COLO668 (cell line): ENCODE measurements around the gene CHCHD3.
"Not testable (repeated sequence)": the region's sequence is repeated elsewhere in the genome, so short reads cannot be mapped to it uniquely, and the experiment has no call there.

Experiments
- DNase-seq: peaks from one replicate; lab custom pipeline; 2025; ENCODE audit not compliant: unreplicated experiment; lab: John Stamatoyannopoulos, UW

CHCHD3 gene

DNA sequence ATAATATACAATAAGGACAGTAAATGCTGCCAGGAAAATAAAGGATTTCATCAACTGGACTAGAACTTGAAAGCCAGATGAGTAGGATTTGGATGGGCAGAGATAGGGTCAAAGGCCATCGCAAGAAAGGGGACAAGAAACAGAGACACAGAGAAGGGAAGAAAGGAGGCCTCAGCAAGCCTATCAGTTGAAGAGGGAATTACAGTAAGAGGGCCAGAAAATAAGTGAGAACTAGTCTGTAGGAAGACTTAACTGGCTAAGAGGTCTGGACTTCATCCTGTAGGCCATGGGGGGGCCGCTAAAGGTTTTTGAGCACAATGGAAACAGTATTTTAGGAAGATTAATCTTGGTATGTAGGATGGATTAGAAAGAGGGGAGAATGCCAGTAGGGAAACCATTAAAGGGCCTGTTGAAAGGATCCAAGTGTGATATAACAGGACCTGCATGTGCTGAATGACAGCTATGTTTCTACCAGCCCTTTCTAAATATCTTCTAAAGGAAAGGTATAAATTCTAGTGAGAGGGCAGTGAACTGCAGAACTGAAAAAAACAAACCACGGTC lies 174.4 kb downstream of the CHCHD3 start:
- DNase-seq: no peak

DNA sequence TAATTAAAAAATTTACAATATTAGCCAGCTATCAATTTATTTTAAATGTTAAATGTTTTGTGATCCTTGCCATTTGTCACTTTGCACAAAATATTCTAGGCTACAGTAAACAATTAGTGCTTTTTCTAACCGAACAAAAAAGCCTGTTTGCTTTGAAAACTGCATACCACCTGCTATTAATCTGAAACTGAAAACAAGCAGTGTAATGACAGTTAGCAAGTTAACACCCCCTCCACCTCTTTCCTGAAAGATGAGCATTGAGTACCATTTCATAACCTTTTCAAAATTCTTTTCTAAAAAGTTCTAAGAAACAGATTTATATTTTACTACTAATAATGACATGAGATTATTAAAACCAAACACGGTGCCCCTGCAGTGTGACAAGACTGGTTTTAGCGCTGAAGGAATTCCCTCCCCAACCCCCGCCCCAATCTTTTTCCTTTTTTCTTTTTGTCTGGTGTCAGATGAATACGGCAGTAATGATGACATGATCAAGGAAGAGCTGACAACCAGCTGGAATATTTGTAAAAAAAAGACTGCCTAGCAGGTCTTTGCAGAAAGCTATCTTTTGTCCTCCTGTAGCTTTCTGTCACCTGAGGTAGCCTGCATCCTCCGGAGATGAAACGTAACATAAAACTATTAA lies 175.6 kb downstream of the CHCHD3 start:
- DNase-seq: no peak

DNA sequence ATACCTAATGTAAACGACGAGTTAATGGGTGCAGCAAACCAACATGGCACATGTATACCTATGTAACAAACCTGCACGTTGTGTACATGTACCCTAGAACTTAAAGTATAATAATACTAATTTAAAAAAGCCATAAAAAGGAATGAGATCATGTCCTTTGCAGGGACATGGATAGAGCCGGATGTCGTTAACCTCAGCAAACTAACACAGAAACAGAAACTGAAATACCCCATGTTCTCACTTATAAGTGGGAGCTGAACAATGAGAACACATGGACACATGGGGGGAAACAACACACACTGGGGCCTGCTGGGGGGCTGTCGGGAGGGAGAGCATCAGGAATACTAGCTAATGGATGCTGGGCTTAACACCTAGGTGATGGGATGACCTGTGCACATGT lies 176.8 kb downstream of the CHCHD3 start:
- DNase-seq: not testable (repeated sequence)

DNA sequence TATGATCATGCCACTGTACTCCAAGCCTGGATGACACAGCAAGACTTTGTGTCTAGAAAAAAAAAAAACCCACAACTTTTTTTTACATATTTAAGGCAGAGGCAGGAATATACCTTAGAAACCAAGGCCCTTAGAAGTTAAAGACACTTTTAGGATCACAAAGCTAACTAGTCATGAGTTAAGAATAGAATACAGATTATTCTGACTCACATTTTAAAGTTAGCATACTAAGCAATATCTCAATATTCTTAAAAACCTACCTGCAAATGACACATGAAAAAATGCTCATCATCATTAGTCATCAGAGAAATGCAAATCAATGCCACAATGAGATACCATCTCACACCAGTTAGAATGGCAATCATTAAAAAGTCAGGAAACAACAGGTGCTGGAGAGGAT lies 177.7 kb downstream of the CHCHD3 start:
- no peak for DNase-seq

DNA sequence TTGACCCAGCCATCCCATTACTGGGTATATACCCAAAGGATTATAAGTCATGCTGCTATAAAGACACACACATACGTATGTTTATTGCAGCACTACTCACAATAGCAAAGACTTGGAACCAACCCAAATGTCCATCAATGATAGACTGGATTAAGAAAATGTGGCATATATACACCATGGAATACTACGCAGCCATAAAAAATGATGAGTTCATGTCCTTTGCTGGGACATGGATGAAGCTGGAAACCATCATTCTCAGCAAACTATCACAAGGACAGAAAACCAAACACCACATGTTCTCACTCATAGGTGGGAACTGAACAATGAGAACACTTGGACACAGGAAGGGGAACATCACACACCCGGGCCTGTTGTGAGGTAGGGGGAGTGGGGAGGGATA lies 179.6 kb downstream of the CHCHD3 start:
- not testable (repeated sequence) for DNase-seq

DNA sequence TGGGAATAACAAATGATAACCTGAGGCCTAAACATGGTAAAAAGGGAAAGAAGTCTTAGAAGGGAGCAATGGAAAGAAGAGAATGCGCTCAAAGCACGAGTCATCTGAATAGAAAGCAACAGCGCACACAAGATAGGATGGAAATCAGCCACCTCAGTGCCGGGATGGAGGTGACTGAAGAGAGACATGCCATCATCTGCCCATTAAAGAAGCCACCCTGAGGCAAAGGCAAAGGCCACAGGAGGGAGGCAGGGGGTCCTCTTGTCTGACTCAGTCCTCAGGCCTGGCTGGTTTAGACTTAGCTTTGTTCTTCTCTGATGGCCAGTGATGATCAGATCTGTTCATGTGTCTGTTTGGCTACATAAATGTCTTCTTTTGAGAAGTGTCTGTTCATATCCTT lies 180.6 kb downstream of the CHCHD3 start:
- DNase-seq: no peak

DNA sequence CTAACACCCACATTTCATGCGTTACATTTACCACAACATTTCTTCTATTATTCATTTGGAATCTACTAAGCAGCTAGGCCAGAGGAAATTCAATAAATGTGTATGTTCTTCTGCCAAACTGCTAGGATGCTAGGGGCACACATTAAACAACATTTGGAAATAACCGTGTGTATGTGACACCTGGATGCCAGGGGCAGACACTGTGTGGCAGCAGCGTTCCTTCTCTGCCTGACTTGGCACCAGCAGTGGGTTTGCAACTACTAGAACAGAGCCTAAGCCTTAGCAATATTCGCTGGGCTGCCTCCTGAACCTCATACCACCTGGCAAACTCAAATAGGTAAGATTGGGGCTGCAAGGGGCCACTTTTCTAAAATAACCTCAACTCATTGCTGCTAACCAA lies 182.1 kb downstream of the CHCHD3 start:
- no peak for DNase-seq

DNA sequence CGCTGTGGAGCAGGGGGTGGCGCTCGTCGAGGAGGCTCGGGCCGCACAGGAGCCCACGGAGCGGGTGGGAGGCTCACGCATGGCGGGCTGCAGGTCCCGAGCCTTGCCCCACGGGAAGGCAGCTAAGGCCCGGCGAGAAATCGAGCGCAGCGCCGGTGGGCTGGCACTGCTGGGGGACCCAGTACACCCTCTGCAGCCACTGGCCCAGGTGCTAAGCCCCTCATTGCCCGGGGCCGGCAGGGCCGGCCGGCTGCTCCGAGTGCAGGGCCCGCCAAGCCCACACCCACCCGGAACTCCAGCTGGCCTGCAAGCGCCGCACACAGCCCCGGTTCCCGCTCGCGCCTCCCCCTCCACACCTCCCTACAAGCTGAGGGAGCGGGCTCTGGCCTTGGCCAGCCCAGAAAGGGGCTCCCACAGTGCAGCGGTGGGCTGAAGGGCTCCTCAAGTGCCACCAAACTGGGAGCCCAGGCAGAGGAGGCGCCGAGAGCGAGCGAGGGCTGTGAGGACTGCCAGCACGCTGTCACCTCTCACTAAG lies 183.2 kb downstream of the CHCHD3 start:
- DNase-seq: not testable (repeated sequence)

DNA sequence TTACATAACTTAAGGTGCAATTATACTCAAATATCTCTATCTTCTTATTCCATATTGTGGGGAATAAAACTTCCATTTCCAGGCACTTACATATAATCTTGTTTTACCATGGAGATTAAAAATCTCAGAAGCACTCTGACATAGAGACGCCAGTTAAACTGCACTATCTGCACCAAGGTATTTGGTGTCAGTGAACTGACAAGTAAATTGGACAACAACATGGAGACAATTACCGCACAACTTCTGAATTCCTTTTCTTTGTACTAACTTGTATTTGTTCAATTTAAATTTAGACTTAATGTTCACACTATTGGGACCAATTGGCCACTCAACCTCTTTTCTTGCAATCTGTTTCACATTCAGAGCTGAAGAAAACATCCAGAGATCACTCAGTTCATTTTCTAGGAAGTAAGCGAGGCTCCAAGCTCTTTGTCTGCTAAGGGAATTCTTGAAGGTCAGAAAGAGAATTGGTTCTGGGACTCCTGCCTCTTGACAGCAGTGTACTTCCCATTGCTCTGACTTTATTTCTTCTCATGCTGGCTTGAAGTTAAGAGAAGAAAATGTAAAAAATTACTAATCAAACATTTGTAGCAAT lies 184.7 kb downstream of the CHCHD3 start:
- no peak for DNase-seq

DNA sequence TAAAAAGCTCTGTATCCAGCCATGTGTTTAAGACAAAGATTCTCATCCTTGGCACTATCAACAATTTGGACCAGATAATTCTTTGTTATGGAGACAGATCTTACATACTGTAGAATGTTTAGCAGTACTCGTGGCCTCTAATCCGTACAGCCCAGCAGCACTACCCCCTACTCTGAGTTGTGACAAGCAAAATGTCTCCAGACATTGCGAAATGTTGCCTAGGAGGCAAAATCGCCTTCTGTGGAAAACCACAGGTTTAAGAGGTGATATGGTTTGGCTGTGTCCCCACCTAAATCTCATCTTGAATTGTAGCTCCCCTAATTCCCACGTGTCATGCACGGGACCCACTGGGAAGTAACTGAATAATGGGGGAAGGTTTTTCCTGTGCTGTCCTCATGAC lies 186.7 kb downstream of the CHCHD3 start:
- DNase-seq: no peak

DNA sequence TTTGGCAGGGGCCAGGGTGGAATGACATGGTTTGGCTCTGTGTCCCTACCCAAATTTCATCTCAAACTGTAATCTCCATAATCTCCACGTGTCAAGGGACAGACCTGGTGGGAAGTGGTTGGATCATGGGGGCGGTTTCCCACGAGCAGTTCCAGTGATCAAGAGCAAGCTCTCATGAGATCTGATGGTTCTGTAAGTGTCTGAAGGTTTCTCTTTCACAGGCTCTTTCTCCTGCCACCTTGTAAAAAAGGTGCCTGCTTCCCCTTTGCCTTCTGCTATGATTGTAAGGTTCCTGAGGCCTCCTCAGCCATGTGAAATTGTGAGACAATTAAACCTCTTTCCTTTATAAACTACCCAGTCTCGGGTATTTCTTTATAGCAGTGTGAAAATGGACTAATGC lies 188.3 kb downstream of the CHCHD3 start:
- no peak for DNase-seq

DNA sequence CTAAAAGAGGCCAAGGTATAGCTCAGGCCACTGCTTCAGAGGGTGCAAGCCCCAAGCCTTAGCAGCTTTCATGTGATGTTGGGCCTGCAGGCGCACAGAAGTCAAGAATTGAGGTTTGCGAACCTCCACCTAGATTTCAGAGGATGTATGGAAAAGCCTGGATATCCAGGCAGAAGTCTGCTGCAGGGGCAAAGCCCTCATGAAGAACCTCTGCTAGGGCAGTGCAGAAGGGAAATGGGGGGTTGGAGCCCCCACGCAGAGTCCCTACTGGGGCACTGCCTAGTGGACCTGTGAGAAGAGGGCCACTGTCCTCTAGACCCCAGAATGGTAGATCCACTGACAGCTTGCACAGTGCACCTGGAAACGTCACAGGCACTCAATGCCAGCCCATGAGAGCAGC lies 189.1 kb downstream of the CHCHD3 start:
- DNase-seq: not testable (repeated sequence)

DNA sequence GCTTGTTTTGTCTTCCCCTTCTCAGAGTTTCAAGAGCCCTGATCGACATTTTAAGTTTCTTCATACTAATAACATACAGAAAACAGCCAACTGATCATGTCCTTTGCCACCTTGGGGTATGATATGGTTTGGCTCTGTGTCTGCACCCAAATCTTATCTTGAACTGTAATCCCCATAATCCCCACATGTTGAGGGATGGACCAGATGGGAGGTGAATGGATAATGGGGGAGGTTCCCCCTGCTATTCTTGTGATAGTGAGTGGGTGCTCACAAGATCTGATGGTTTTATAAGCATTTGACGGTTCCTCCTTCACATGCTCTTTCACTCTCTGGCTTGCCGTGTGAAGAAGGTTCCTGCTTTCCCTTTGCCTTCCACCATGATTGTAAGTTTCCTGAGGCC lies 190.3 kb downstream of the CHCHD3 start:
- DNase-seq: no peak

DNA sequence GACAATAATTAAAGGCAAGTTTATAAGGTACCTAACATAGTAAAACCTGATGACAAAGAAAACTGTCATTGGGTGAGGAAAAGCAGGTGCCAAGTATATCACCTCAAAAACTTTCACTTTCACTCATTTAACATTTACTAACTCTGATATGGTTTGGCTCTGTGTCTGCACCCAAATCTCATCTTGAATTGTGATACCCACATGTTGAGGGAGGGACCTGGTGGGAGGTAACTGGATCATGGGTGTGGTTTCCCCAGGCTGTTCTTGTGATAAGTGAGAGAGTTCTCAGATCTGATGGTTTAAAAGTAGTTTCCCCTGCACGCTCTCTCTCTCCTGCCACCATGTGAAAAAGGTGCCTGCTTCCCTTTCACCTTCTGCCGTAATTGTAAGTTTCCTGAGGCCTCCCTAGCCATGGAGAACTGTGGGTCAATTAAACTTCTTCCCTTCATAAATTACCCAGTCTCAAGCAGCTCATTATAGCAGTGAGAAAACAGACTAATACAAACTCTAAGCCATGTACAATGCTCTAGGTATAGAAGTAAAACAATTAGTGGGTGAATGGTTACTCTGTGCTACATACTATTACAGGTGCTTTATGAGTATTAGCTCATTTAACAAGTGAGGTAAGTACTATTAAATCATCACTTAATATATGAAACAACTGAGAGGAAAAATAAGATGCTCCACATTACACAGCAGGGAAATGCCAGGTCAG lies 199.0 kb downstream of the CHCHD3 start:
- DNase-seq: no peak

DNA sequence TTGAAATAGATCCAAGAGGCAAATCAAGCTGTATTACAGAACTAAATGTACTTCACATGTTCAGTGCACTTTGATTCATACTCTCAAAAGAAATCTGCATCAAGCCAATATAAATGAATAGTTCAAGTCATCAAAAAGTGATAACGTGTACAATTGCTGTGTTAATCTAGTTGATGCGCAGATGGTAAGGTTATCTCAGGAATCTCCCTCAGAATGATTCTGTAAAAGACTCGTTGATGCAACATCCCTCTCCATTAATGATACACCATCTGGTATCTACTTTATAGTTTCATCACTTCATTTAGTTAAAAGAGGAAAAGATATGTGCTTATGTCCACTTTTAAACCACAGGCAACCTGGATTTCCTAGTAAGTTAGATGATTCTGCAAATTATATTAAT lies 200.6 kb downstream of the CHCHD3 start:
- no peak for DNase-seq

DNA sequence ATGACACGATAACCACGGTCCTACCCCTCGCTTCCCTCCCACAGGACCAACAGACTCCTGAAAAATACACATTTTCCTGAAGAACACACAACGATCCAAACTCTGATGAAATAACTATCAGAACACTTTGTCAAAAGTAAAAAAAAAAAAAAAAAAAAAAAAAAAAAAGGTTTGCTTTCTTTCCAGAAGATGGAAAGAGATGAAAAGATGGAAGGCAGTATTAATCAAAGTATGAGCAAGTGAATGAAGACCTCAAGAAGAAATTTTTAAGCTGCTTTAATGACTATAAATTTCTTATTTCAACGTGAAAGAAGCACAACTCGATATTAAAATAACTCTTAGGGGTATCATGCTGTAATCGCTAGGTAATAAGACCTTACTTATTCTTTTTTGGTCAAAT lies 202.3 kb downstream of the CHCHD3 start:
- no peak for DNase-seq

DNA sequence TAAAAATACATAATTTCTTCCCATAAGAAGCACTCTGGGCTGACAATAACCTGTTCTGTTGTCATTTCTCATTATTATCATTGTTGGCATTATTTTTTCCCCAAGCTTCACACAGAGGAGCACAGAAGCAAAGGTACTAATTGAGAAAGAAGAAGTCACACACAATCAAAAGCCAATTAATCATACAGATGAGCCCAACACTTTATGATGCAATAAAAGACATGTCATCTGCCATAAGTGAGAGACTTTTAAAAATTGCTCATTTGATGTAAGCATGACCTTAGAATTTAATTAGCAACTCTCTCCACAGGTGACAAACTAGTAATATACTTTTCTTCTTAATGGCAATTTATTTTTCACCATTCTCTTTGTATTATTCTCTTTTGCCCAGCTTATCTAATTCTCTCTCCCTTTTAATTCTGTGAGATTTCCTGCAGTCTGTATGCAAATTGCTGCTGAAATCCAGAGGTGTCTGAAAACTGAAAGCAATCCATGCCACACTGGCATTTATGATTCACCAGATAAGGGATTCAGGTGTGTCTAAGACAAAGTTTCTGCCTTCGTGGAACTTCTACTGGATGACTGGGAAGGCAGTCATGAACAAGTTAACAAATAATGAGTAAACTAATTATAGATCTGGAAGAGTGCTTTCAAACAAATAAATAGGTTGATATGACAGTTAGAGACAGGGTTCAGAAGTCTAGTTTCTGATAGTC lies 203.5 kb downstream of the CHCHD3 start:
- DNase-seq: no peak

DNA sequence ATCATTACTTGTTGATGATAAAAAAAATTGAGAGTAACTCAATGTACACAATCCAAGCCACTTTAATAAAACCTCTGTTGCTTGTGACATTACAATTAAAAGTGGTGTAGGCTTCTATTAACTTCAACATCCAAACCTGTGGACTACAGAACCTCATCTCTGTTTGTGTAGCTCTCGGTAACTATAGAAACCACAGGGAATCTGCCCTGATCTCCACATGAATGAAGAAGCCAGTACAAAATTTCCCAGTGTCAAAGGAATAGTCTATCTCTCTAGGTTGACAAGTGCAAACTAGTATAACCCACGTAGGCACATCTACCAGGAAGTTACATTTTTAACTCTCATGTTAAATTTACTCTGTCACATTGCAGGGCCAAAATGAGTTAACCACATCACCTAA lies 204.3 kb downstream of the CHCHD3 start:
- no peak for DNase-seq

DNA sequence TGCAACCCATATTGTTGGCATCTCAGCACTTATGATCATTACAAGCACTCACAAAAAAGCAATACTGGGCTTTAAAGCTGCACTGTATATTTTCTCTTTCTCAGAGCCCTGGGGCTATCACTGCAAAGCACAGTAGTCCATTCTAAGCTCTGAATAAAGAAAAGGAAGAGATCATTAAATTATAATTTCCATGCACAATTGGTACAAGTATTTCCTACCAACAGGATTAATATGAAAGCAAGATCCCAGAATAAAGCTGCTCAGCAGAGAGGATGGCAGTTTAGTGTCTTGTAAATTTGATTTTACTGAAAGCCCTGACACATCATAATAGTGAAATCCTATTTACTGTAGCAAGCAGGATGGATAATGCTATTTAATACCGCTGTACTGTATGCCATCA lies 205.3 kb downstream of the CHCHD3 start:
- no peak for DNase-seq

DNA sequence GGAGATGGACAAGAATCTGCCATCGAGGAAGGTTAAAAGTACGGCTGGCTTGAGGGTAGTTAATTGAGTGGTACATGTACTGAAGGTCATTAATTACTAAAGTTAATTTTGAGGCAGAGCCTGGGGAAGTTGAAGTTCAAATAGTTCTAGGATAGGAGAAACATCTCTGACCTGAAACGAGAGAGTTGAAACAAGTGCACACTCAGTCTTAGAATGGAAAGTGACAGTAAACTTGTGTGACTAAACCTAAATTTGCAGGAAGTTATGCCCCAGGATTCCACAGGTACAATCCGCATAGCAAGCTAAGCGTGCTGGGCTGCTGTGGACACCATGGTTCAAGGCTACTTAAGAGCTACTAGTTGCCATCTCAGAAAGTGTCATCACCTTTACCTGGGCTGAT lies 209.9 kb downstream of the CHCHD3 start:
- DNase-seq: no peak

DNA sequence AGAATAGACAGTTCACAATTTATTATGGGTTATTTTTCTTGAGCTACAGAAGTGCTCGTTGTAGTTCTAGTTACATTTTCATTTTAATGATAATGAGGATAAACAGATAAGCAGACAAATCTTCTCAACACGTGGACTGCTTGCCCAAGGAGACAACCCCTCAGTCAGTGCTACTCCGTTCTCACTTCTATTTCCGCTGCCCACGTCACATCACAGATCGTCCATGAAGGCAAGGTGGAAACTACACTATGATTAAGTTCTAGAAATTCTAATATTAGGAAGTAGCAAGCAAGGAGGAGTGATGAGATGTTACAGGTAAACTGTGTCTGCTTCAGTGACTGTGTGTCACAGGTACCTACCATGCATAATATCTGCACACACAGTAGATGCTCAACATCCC lies 210.5 kb downstream of the CHCHD3 start:
- no peak for DNase-seq
